ENCODE results near the gene PRKD1. TPM values are rescaled to one million over a fixed set of nuclear protein-coding genes. Genes with fewer than 3 reads are reported as not detected.

The PRKD1 gene
- total RNA-seq: 10.4 TPM
- long read RNA-seq, partial matches to known transcripts: 8 of 15 reads
- long read RNA-seq, other reads (novel, unspliced or antisense): 7 of 15 reads

- no peak for DNase-seq (ENCODE audit: low spot score)
Observed at GRCh38 chr14:29927376-29928116, at the start of gene PRKD1. Gene PRKD1, minus strand, starts transcription at chr14:29927847.

- no peak for DNase-seq (ENCODE audit: low spot score)
Observed at GRCh38 chr14:29971101-29971500, 43.5 kb upstream of the PRKD1 start.

DNA sequence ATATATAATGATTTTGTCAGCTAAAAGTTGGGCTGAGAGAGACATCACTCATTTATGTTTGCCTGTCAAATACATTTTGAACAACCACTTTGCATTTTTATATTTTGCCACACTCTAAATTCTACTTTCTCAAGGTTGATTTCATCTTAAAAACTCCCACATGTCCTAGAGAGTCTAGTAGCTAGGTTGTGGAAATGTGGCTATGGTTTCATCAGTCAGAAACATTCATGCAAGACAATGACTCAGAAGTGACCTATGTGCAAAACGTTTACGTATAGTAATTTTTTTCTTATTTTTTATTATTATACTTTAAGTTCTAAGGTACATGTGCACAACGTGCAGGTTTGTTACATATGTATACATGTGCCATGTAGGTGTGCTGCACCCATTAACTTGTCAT lies 27.4 kb upstream of the PRKD1 start:
- no peak for DNase-seq (ENCODE audit: low spot score)

DNA sequence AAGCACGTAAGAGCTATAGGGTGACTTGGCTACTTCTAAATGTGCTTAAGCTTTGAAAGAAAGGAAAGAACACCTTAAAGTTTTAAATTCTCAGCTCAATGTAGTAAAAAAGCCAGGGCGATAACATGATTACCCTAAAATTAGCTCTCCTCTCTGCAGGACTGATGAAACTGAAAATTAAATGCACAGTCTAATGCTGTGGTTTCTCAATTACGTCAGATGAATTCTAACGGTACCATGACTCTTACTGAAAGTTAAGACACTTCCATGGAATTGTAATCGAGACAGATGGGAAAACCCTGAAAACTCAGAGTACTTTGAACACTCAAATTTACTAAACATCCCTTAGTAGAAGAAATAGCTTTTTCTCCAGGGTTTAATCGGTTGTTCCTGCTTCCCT lies 25.9 kb upstream of the PRKD1 start:
- DNase-seq (ENCODE audit: low spot score): no peak

GRCh38 chr14:29944091-29944490 lies 16.4 kb upstream of the PRKD1 start:
- no peak for DNase-seq (ENCODE audit: low spot score)

DNA sequence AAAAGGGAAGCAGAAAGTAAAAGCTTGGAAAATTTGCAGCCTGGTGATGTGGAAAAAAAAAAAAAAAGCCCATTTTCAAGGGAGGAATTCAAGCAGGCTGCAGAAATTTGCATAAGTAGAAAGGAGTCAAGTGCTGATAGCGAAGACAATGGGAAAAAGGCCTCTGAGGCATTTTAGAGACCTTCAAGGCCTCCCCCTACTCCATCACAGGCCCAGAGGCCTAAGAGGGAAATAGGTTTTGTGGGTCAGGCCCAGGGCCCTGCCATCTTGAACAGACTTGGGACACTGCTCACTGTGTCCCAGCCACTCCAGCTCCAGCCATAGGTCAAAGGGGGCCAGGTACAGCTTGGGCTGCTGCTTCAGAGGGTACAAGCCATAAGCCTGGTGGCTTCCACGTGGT lies 13.8 kb upstream of the PRKD1 start:
- DNase-seq (ENCODE audit: low spot score): no peak

DNA sequence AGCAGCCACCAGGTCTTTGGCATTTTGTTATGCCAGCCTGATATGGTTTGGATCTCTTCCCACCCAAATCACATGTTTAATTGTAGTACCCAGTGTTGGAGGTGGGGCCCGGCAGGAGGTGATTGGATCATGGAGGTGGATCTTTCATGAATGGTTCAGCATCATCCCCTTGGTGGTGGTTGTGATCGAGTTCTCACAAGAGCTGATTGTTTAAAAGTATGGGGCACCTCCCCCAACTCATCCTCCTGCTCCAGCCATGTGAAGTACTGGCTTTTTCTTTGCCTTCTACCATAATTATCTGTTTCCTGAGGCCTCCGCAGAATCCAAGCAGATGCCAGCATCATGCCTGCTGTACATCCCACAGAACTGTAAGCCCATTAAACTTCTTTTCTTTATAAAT lies 12.8 kb upstream of the PRKD1 start:
- no peak for DNase-seq (ENCODE audit: low spot score)

DNA sequence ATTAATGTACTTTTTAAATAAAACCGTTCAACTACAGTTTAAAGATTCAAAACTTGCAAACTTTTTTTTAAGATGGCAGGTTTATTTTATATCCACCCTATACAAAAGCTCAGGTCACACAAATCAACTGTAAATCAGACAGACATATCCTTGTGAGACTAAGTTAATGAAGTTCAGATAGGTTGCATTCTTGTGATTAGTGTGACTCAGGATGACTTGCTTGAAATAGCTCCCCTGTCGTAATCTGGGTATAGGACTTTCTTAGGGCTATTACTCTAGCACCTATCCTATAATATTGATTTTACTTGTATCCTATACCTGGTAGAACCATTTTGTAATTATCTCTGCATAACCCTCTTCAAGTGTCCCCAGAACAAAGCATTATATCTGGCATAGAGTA lies 9.5 kb upstream of the PRKD1 start:
- DNase-seq (ENCODE audit: low spot score): no peak

GRCh38 chr14:29930283-29930682 lies 2.6 kb upstream of the PRKD1 start:
- no peak for DNase-seq (ENCODE audit: low spot score)

DNA sequence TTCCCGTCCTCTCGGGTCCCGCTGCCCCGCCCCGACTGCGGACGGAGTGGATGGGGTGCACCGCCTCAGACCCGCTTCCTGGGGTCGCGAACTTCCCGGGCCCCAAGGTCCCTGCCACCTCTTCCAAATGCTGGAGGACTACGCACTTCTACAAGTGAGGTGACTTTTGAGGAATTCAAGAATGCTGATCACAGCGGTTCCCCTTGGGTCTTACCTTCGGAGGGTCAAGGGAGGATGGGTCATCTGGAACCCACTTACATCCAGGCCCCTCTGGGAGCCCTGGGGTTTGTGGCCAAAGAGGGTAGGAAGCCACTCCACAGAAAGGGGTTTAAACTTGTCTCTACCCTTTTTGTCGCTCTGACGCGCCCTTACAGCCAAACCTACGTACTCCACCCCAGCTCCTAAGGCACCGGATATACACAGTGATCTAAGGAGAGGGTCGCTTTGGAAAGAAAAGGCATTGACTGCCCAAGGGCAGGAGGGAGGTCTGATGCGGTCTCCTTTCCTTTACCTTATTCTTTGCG lies 532 bp upstream of the PRKD1 start:
- DNase-seq (ENCODE audit: low spot score): no peak

DNA sequence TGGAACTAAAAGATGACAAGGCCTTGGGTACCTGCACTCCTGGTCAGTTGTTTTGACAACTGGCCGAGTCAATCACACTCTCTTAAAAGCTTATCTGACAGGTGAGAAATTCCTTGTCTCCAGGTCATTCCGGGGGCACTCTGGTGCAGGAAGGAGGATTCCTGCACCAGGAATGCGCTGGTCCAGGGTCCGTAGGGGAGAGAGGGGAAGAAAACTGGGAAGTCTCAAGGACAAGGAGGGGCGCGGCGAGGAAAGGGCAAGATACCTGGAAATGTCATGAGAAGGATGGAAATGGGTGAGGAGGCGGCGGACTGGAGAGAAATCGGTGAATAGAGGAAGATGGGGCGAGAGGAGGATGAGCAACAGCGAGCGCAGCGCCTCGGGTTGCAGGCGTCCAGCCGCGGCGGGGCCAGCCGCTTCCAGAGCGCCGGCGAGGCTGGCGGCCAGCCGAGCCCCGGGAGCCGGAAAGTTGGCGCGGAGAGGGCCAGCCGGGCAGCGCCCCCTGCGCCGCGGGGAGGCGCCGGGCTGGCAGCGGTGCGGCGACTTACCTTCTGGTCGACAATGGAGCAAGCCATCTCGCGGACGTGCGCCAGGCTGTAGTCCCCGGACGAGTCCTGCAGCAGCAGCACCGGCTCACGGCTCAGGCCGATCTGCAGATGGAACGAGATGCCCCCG lies 809 bp downstream of the PRKD1 start:
- no peak for DNase-seq (ENCODE audit: low spot score)

- no peak for DNase-seq (ENCODE audit: low spot score)
Observed at GRCh38 chr14:29926228-29926627, 1.4 kb downstream of the PRKD1 start.

DNA sequence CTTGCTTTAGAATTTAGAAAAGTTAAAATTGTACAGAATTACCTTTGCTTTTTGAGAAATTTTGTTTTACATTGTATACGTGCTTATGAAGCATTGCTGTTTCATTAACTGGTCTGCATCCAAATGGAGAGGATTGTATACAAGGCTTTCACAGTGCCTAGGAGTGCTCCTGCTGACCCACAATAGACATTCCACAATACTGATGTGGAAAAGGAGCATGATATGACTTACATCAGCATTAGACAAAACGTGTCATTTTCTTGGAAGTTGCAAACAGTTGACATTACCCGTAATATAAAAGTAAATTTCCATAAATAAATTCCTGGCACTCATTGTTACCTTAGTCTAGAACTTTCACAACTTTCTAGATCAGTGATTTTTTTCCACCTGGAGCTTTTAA lies 1.9 kb downstream of the PRKD1 start:
- DNase-seq (ENCODE audit: low spot score): no peak

- no peak for DNase-seq (ENCODE audit: low spot score)
Observed at GRCh38 chr14:29925101-29925722, 2.4 kb downstream of the PRKD1 start.

GRCh38 chr14:29919845-29920244 lies 7.8 kb downstream of the PRKD1 start:
- DNase-seq (ENCODE audit: low spot score): no peak

GRCh38 chr14:29918981-29919380 lies 8.7 kb downstream of the PRKD1 start:
- no peak for DNase-seq (ENCODE audit: low spot score)

GRCh38 chr14:29913566-29913965 lies 14.1 kb downstream of the PRKD1 start:
- no peak for DNase-seq (ENCODE audit: low spot score)

DNA sequence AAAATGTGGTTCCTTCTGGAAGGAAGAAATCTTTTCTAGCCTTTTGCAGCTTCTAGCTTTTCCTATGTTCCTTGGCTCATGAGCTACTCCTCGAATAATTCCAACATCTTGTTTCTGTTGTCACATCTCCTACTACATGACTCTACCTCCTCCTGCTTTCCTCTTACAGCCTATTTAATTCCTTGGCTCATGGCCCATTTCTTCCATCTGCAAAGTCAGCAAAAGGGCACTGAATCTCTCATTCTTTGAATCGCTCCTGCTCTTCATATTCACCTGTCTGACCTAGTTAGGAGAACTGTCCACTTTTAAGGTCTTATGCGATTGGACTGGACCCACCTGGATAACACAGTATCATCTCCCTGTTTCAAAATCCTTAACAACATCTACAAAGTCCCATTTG lies 15.8 kb downstream of the PRKD1 start:
- DNase-seq (ENCODE audit: low spot score): no peak

- DNase-seq (ENCODE audit: low spot score): no peak
Observed at GRCh38 chr14:29908652-29909577, 18.7 kb downstream of the PRKD1 start.

GRCh38 chr14:29906256-29906870 lies 21.3 kb downstream of the PRKD1 start:
- no peak for DNase-seq (ENCODE audit: low spot score)

DNA sequence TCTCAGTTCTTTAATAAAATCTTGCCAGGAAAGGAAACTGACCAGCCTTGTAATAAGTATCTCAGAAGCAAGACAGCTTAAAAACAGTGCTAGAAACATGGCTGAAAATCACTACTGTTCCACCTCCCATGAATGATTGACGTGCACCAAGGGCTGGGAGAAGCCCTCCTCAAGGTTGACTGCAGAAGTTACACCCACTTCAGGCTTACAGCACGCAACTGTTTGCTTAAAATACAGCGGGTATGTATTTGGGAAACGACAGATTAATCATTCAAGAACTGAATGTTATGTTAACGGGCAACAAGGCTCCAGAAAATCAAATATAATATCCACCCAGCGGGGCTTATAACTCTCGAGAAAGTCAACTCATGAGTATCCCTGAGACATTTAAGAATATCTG lies 22.1 kb downstream of the PRKD1 start:
- no peak for DNase-seq (ENCODE audit: low spot score)
